OCI-M2 (cell line): Measurements from ENCODE around the gene CCDC187.
"Not testable (repeated sequence)": the region's sequence is repeated elsewhere in the genome, so short reads cannot be mapped to it uniquely, and the experiment has no call there.

ENCODE experiments used
- DNase-seq: peaks from one replicate; lab custom pipeline; 2025; ENCODE audit not compliant: unreplicated experiment; lab: John Stamatoyannopoulos, UW

CCDC187 gene

GRCh38 chr9:136244122-136244968 lies 59.5 kb downstream of the CCDC187 start:
- DNase-seq = no peak

- DNase-seq = no peak
Observed at GRCh38 chr9:136243631-136244030, 60.3 kb downstream of the CCDC187 start.

- DNase-seq = no peak
Observed at GRCh38 chr9:136242918-136243525, 60.9 kb downstream of the CCDC187 start.

GRCh38 chr9:136242248-136242647 lies 61.6 kb downstream of the CCDC187 start:
- DNase-seq = no peak

- DNase-seq = no peak
Observed at GRCh38 chr9:136241542-136241941, 62.4 kb downstream of the CCDC187 start.

- DNase-seq = no peak
Observed at GRCh38 chr9:136240941-136241340, 63.0 kb downstream of the CCDC187 start.

GRCh38 chr9:136239983-136240330 lies 63.9 kb downstream of the CCDC187 start:
- no peak for DNase-seq

- no peak for DNase-seq
Observed at GRCh38 chr9:136239135-136239982, 64.5 kb downstream of the CCDC187 start.

- DNase-seq = no peak
Observed at GRCh38 chr9:136238342-136238732, 65.6 kb downstream of the CCDC187 start.

GRCh38 chr9:136237486-136238341 lies 66.2 kb downstream of the CCDC187 start:
- DNase-seq = no peak

GRCh38 chr9:136236471-136237410 lies 67.2 kb downstream of the CCDC187 start:
- not testable (repeated sequence) for DNase-seq

GRCh38 chr9:136235709-136236455 lies 68.0 kb downstream of the CCDC187 start:
- DNase-seq = no peak

GRCh38 chr9:136235171-136235570 lies 68.7 kb downstream of the CCDC187 start:
- DNase-seq = no peak

- no peak for DNase-seq
Observed at GRCh38 chr9:136234597-136234996, 69.3 kb downstream of the CCDC187 start.

GRCh38 chr9:136233868-136234267 lies 70.0 kb downstream of the CCDC187 start:
- DNase-seq = no peak

GRCh38 chr9:136233411-136233810 lies 70.5 kb downstream of the CCDC187 start:
- DNase-seq = no peak

- no peak for DNase-seq
Observed at GRCh38 chr9:136232969-136233368, 70.9 kb downstream of the CCDC187 start.

- DNase-seq = no peak
Observed at GRCh38 chr9:136231478-136232297, 72.2 kb downstream of the CCDC187 start.
